ENCODE data around the gene GRID2IP.

DNA sequence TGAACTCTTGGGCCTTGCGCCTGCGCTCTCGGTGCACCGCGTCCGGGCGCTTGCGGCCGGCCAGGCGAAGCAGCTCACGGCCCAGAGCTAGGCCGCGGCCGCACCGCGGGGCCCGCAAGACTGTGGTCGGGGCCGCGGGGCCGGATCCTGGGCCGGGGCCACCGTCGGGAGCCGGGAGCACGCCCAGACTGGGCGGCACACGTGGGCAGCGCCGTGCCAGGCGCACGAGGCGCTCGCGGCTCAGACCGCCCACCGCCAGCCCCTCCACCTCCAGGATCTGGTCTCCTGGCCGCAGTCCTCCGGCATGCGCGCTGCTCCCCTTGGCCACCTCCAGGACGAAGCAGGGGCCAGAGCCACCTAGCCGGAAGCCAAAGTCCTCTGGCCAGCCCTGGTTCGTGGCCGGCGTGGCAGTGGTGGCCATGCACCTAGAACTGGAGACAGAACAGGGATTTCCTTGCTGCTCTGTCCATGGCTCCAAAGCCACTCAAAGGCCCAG lies at the start of gene GRID2IP:
- TF ChIP-seq POLR2A (IDR thresholded peaks at IDR 0.05; ENCODE audit: insufficient read depth in 1 of 2, low read depth in 2 of 2, low read length in 2 of 2) (no peak), BRCA1 (CRISPR knock-in tag; IDR thresholded peaks at IDR 0.05) (no peak), ATAD3A (CRISPR knock-in tag; IDR thresholded peaks at IDR 0.05) (no peak)
